Measurements from ENCODE around the gene STUM.
"Not testable (repeated sequence)": the region's sequence is repeated elsewhere in the genome, so short reads cannot be mapped to it uniquely, and the experiment has no call there.

STUM gene

GRCh38 chr1:226580625-226581270 lies 32.2 kb downstream of the STUM start:
- DNase-seq (ENCODE audit: low read depth, low spot score) = no peak

GRCh38 chr1:226581650-226582330 lies 33.2 kb downstream of the STUM start:
- no peak for DNase-seq (ENCODE audit: low read depth, low spot score)

- no peak for DNase-seq (ENCODE audit: low read depth, low spot score)
These were observed 34.4 kb downstream of the STUM start for GRCh38 chr1:226582966-226583365.

- no peak for DNase-seq (ENCODE audit: low read depth, low spot score)
These were observed 35.6 kb downstream of the STUM start for GRCh38 chr1:226584164-226584563.

GRCh38 chr1:226586116-226586515 lies 37.6 kb downstream of the STUM start:
- DNase-seq (ENCODE audit: low read depth, low spot score) = no peak

- DNase-seq (ENCODE audit: low read depth, low spot score) = no peak
These were observed 38.3 kb downstream of the STUM start for GRCh38 chr1:226586650-226587422.

GRCh38 chr1:226588484-226588883 lies 39.9 kb downstream of the STUM start:
- no peak for DNase-seq (ENCODE audit: low read depth, low spot score)

GRCh38 chr1:226589008-226589733 lies 40.6 kb downstream of the STUM start:
- DNase-seq (ENCODE audit: low read depth, low spot score) = peak; percentile 18

- no peak for DNase-seq (ENCODE audit: low read depth, low spot score)
These were observed 42.0 kb downstream of the STUM start for GRCh38 chr1:226590614-226591013.

GRCh38 chr1:226593541-226593940 lies 45.0 kb downstream of the STUM start:
- DNase-seq (ENCODE audit: low read depth, low spot score) = no peak

- DNase-seq (ENCODE audit: low read depth, low spot score) = no peak
These were observed 48.1 kb downstream of the STUM start for GRCh38 chr1:226596531-226597165.

- peak; percentile 8 for DNase-seq (ENCODE audit: low read depth, low spot score)
These were observed 49.3 kb downstream of the STUM start for GRCh38 chr1:226597616-226598454.

- DNase-seq (ENCODE audit: low read depth, low spot score) = peak; percentile 27
These were observed 49.9 kb downstream of the STUM start for GRCh38 chr1:226598455-226598849.

GRCh38 chr1:226598955-226599354 lies 50.4 kb downstream of the STUM start:
- DNase-seq (ENCODE audit: low read depth, low spot score) = not testable (repeated sequence)

- no peak for DNase-seq (ENCODE audit: low read depth, low spot score)
These were observed 51.2 kb downstream of the STUM start for GRCh38 chr1:226599636-226600238.

GRCh38 chr1:226600254-226600653 lies 51.7 kb downstream of the STUM start:
- DNase-seq (ENCODE audit: low read depth, low spot score) = no peak

- no peak for DNase-seq (ENCODE audit: low read depth, low spot score)
These were observed 52.9 kb downstream of the STUM start for GRCh38 chr1:226601456-226601855.

- DNase-seq (ENCODE audit: low read depth, low spot score) = no peak
These were observed 53.8 kb downstream of the STUM start for GRCh38 chr1:226602186-226603021.

Measured in ELF-1 (cell line).